Measurements from ENCODE around the gene RGS6.

DNA sequence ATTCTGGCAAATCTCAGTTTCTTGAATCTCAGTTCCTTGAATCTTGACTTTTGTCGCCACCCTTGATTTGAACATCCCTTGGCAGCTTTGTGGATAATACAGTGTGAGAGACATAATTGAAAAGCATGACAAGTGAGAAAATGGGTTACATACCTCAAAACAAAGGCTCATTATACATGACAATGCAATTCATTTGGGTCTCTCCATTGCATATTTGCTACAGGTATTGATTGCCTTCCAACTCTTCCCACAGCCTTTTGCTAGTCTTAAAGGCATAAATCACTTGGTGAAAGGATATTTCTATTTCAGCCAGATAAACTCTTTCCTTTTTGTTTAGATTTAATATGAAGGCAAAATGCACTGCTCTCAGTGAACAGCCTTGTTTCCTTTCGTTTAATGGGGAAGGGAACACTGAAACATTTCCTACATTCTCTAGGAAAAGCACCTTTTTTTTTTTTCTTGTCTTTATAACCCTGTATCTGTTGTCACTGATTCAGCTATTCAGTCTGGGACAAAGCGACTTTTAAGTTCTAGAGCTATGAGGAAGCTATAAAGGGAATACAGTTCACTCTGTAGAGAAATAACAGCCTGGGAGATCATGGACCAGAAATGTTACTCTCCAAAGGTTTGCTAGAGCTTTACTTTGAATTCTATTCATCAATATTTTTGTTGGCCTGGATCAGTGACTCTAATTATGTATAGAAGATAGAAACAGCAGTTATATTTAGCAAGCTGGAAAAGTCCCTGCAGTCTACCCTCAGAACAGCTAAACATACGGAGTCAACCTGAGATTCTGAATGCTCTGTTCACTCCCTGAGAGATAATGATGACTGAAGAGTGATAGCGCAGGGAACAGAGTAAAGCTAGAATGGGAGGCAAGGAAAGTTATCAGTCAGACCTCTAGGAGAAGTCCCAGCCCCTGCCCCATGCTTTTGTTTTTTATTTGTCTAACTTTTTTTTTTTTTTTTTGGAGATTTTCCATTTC lies 311.4 kb downstream of the RGS6 start:
- TF ChIP-seq, protein P1, sequence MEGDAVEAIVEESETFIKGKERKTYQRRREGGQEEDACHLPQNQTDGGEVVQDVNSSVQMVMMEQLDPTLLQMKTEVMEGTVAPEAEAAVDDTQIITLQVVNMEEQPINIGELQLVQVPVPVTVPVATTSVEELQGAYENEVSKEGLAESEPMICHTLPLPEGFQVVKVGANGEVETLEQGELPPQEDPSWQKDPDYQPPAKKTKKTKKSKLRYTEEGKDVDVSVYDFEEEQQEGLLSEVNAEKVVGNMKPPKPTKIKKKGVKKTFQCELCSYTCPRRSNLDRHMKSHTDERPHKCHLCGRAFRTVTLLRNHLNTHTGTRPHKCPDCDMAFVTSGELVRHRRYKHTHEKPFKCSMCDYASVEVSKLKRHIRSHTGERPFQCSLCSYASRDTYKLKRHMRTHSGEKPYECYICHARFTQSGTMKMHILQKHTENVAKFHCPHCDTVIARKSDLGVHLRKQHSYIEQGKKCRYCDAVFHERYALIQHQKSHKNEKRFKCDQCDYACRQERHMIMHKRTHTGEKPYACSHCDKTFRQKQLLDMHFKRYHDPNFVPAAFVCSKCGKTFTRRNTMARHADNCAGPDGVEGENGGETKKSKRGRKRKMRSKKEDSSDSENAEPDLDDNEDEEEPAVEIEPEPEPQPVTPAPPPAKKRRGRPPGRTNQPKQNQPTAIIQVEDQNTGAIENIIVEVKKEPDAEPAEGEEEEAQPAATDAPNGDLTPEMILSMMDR (conservative IDR thresholded peaks at IDR 0.05), result no peak
- TF ChIP-seq ZFX (IDR thresholded peaks at IDR 0.05), result no peak
